Keratinocyte (primary cell): Measurements from ENCODE around the gene ZNF546. TPM values are rescaled to one million over a fixed set of nuclear protein-coding genes. Genes with fewer than 3 reads are reported as not detected.

Source experiments
- DNase-seq: peaks from one replicate; pipeline ENCODE4 v3.0.0-alpha.2; 2011; ENCODE audit warnings: low read depth, missing footprints, low spot score
- FAIRE-seq: peaks from 2 replicates; lab custom pipeline; 2011; peaks lifted over from hg19 to GRCh38; lab: Jason Lieb, UNC
- H2AFZ ChIP-seq: 2 replicates; pipeline ENCODE4 v1.6.0; 2012; ENCODE audit warnings: low read length, control low read depth, inconsistent platforms; ENCODE audit not compliant: control insufficient read depth
- H3K27ac ChIP-seq: 2 replicates; pipeline ENCODE4 v1.5.1; 2011; ENCODE audit warnings: low read length; ENCODE audit not compliant: control insufficient read depth, insufficient read depth
- H3K27me3 ChIP-seq: 3 replicates; pipeline ENCODE4 v1.6.0; 2011; ENCODE audit warnings: low read length; ENCODE audit not compliant: control insufficient read depth, insufficient read depth; ENCODE audit errors: extremely low read depth
- H3K36me3 ChIP-seq, 2 experiments: 2 replicates in 1 of 2; 3 replicates in 1 of 2; pipeline ENCODE4 v1.5.1; 2011; ENCODE audit warnings: low read length in 2 of 2, mild to moderate bottlenecking in 1 of 2; ENCODE audit not compliant: control insufficient read depth in 2 of 2, insufficient read depth in 2 of 2; ENCODE audit errors: extremely low read depth in 1 of 2
- H3K4me1 ChIP-seq: 3 replicates; pipeline ENCODE4 v1.5.1; 2011; ENCODE audit warnings: low read length; ENCODE audit not compliant: control insufficient read depth, insufficient read depth; ENCODE audit errors: extremely low read depth
- H3K4me2 ChIP-seq: 3 replicates; pipeline ENCODE4 v1.6.0; 2011; ENCODE audit warnings: low read depth, low read length; ENCODE audit not compliant: control insufficient read depth, insufficient read depth; ENCODE audit errors: extremely low read depth
- H3K4me3 ChIP-seq, 3 experiments: fragments of 200-600 bp in 1 of 3; sonication (generic) in 1 of 3; 2 replicates in 2 of 3; 3 replicates in 1 of 3; pipeline ENCODE4 v1.5.1; 2011 to 2016; ENCODE audit warnings: low read length in 3 of 3, mild to moderate bottlenecking in 3 of 3, control low read depth in 2 of 3, inconsistent platforms in 1 of 3, low read depth in 1 of 3, mixed read lengths in 1 of 3, mixed run types in 1 of 3, moderate library complexity in 1 of 3; ENCODE audit not compliant: control insufficient read depth in 2 of 3, insufficient read depth in 2 of 3; ENCODE audit errors: extremely low read depth in 1 of 3
- H3K79me2 ChIP-seq: 2 replicates; pipeline ENCODE4 v1.6.0; 2012; ENCODE audit warnings: low read length; ENCODE audit not compliant: control insufficient read depth, insufficient read depth
- H3K9ac ChIP-seq: 3 replicates; pipeline ENCODE4 v1.6.0; 2011; ENCODE audit warnings: low read length; ENCODE audit not compliant: control insufficient read depth, insufficient read depth; ENCODE audit errors: extremely low read depth
- H3K9me1 ChIP-seq: 3 replicates; pipeline ENCODE4 v1.6.0; 2011; ENCODE audit warnings: low read length; ENCODE audit not compliant: control insufficient read depth, insufficient read depth; ENCODE audit errors: extremely low read depth
- H3K9me3 ChIP-seq: 2 replicates; pipeline ENCODE4 v1.5.1; 2012; ENCODE audit warnings: low read depth, low read length; ENCODE audit not compliant: control insufficient read depth
- H4K20me1 ChIP-seq: 3 replicates; pipeline ENCODE4 v1.6.0; 2011; ENCODE audit warnings: low read length; ENCODE audit not compliant: control insufficient read depth, insufficient read depth; ENCODE audit errors: extremely low read depth
- CTCF ChIP-seq, 3 experiments: IDR thresholded peaks in 1 of 3; conservative IDR thresholded peaks in 1 of 3; optimal IDR thresholded peaks in 1 of 3; 2 replicates in 2 of 3; 3 replicates in 1 of 3; pipeline versions ENCODE3 to v1.5.1; 2011; ENCODE audit warnings: low read length in 3 of 3, mild to moderate bottlenecking in 3 of 3, moderate library complexity in 2 of 3, control low read depth in 1 of 3, inconsistent platforms in 1 of 3; ENCODE audit not compliant: insufficient read depth in 2 of 3; ENCODE audit errors: extremely low read depth in 1 of 3
- EZH2 ChIP-seq: IDR thresholded peaks from one replicate; pipeline ENCODE4 v1.6.1; 2012; ENCODE audit warnings: inconsistent platforms, mild to moderate bottlenecking, low read length, moderate library complexity
- dilution Hi-C: fragments of 300-500 bp; cut with MboI; formaldehyde crosslinking; loops from one replicate; pipeline ENCODE4 v1.7.0; 2020; ENCODE audit warnings: low sequenced_read_pairs; ENCODE audit not compliant: extremely low pct_ligation_motif_present
- polyA plus RNA-seq, 5 experiments: library from polyadenylated mRNA; depleted of rRNA in 3 of 5; stranded (reverse) in 3 of 5; stranded (forward) in 1 of 5; unstranded in 1 of 5; fragments of >200 nt; gene quantifications; 1 replicate in 1 of 5; 2 replicates in 3 of 5; 3 replicates in 1 of 5; pipeline versions ENCODE4 v1.2.1 to v1.2.3, GENCODE V29; 2011 to 2012; ENCODE audit warnings: missing spikeins in 2 of 5, low read depth in 1 of 5, low replicate concordance in 1 of 5

The ZNF546 gene
- polyA plus RNA-seq, 1 donor (not counting 4 experiments of a cell fraction or from before 2014, with no cell fraction given): 0.52 TPM

- Histone ChIP-seq H3K36me3 (no peaks in the 10 kb centered on the region), H3K79me2 (no peaks in the 10 kb centered on the region), H4K20me1 (no peaks in the 10 kb centered on the region), H3K4me1 (no peaks in the 10 kb centered on the region), H3K4me3 (no peak overlapping the region), H3K9ac (no peak overlapping the region), H3K9me1 (no peaks in the 10 kb centered on the region), H3K27ac (no peak overlapping the region), H2AFZ (no peak overlapping the region), H3K9me3 (peaks cover 6% of the 10 kb centered on the region), H3K4me2 (no peak overlapping the region), H3K27me3 (no peaks in the 10 kb centered on the region)
- TF ChIP-seq EZH2: no peak
- DNase-seq (no peak), FAIRE-seq (no peak)
- dilution Hi-C loops: no loop called here
These were observed 29.7 kb downstream of the ZNF546 start for GRCh38 chr19:40026597-40026970.

- H3K9me3 ChIP-seq: peaks cover 19% of the 10 kb centered on the region
- no peaks in the 10 kb centered on the region for H3K27me3 ChIP-seq
- H3K79me2 ChIP-seq: no peaks in the 10 kb centered on the region
These were observed 37.2 kb downstream of the ZNF546 start for GRCh38 chr19:40033989-40034560.

More at GRCh38 chr19:40033989-40034560, 37.2 kb downstream of the ZNF546 start:
- no peak overlapping the region for H3K27ac ChIP-seq
- H3K9me1 ChIP-seq: no peaks in the 10 kb centered on the region
- no peak overlapping the region for H3K9ac ChIP-seq
- no peaks in the 10 kb centered on the region for H3K4me1 ChIP-seq
- FAIRE-seq (no peak), DNase-seq (no peak)
- H3K4me2 ChIP-seq: no peak overlapping the region
- TF ChIP-seq CTCF (optimal IDR thresholded peaks at IDR 0.05 in 1 of 3, IDR thresholded peaks at IDR 0.05 in 1 of 3, conservative IDR thresholded peaks at IDR 0.05 in 1 of 3; ENCODE audit: extremely low read depth in 1 of 3, insufficient read depth in 2 of 3, low read length in 3 of 3) (no peak), EZH2 (no peak)
- H2AFZ ChIP-seq: no peak overlapping the region
- dilution Hi-C loops: no loop called here
- no peaks in the 10 kb centered on the region for H4K20me1 ChIP-seq
- H3K4me3 ChIP-seq: no peak overlapping the region
- H3K36me3 ChIP-seq: no peaks in the 10 kb centered on the region
